NCI-H2171 (cell line): ENCODE measurements around the gene NAALADL2.
"Not testable (repeated sequence)": the region's sequence is repeated elsewhere in the genome, so short reads cannot be mapped to it uniquely, and the experiment has no call there.

Source experiments
- DNase-seq: peaks from one replicate; lab custom pipeline; 2025; lab: John Stamatoyannopoulos, UW

Gene NAALADL2

GRCh38 chr3:175748087-175748730 lies 889.1 kb downstream of the NAALADL2 start:
- no peak for DNase-seq

GRCh38 chr3:175749981-175750380 lies 890.8 kb downstream of the NAALADL2 start:
- no peak for DNase-seq

GRCh38 chr3:175751089-175751488 lies 892.0 kb downstream of the NAALADL2 start:
- no peak for DNase-seq

GRCh38 chr3:175763948-175764347 lies 904.8 kb downstream of the NAALADL2 start:
- no peak for DNase-seq

- DNase-seq = no peak
Measured at GRCh38 chr3:175764722-175765121, 905.6 kb downstream of the NAALADL2 start.

GRCh38 chr3:175770426-175770825 lies 911.3 kb downstream of the NAALADL2 start:
- DNase-seq = no peak

GRCh38 chr3:175777495-175777894 lies 918.4 kb downstream of the NAALADL2 start:
- DNase-seq = no peak

GRCh38 chr3:175777965-175778364 lies 918.8 kb downstream of the NAALADL2 start:
- no peak for DNase-seq

GRCh38 chr3:175778994-175779393 lies 919.9 kb downstream of the NAALADL2 start:
- DNase-seq = no peak

GRCh38 chr3:175787109-175787508 lies 928.0 kb downstream of the NAALADL2 start:
- not testable (repeated sequence) for DNase-seq

- no peak for DNase-seq
Measured at GRCh38 chr3:175792245-175792644, 933.1 kb downstream of the NAALADL2 start.

GRCh38 chr3:175798326-175798725 lies 939.2 kb downstream of the NAALADL2 start:
- DNase-seq = no peak

- no peak for DNase-seq
Measured at GRCh38 chr3:175805825-175806224, 946.7 kb downstream of the NAALADL2 start.

GRCh38 chr3:175807175-175807574 lies 948.0 kb downstream of the NAALADL2 start:
- no peak for DNase-seq

GRCh38 chr3:175818811-175819464 lies 959.8 kb downstream of the NAALADL2 start:
- DNase-seq = no peak

- DNase-seq = not testable (repeated sequence)
Measured at GRCh38 chr3:175822766-175823491, 963.8 kb downstream of the NAALADL2 start.

- not testable (repeated sequence) for DNase-seq
Measured at GRCh38 chr3:175825016-175825580, 966.0 kb downstream of the NAALADL2 start.

- no peak for DNase-seq
Measured at GRCh38 chr3:175826759-175827158, 967.6 kb downstream of the NAALADL2 start.

GRCh38 chr3:175829809-175830208 lies 970.7 kb downstream of the NAALADL2 start:
- DNase-seq = not testable (repeated sequence)

- not testable (repeated sequence) for DNase-seq
Measured at GRCh38 chr3:175835763-175836162, 976.6 kb downstream of the NAALADL2 start.

GRCh38 chr3:175836617-175837016 lies 977.5 kb downstream of the NAALADL2 start:
- no peak for DNase-seq

- no peak for DNase-seq
Measured at GRCh38 chr3:175837962-175838361, 978.8 kb downstream of the NAALADL2 start.
